Measurements from ENCODE around the gene COLQ.

GRCh38 chr3:15521573-15521965 is at the start of gene COLQ:
- TF ChIP-seq RAD21 (IDR thresholded peaks at IDR 0.05; ENCODE audit: low read depth) (no peak), POLR2A (IDR thresholded peaks at IDR 0.05; ENCODE audit: borderline replicate concordance, extremely low read depth, insufficient read depth, insufficient read length) (no peak), CTCF (IDR thresholded peaks at IDR 0.05 in 2 of 3, conservative IDR thresholded peaks at IDR 0.05 in 1 of 3; ENCODE audit: borderline replicate concordance in 1 of 3, insufficient read depth in 1 of 3, low read depth in 2 of 3, low read length in 2 of 3) (no peak), EZH2 (IDR thresholded peaks at IDR 0.05) (no peak), ATF3 (IDR thresholded peaks at IDR 0.05) (no peak)
